Right lobe of liver (tissue), 6 donors: Measurements from ENCODE around the gene TSHZ1. TPM values are rescaled to one million over a fixed set of nuclear protein-coding genes. Genes with fewer than 3 reads are reported as not detected.

Experiments
- ATAC-seq, 4 donors: fragments of 200-7000 bp; cut with Tn5 transposase; one replicate each; pipeline ENCODE4 v1.9.1; 2020; ENCODE audit warnings: mild to moderate bottlenecking in 4 of 4, moderate library complexity in 4 of 4
- DNase-seq, 3 donors: peaks; one replicate each; pipeline ENCODE4 v3.0.0-alpha.2; 2020
- H3K27ac ChIP-seq, 3 donors: fragments of 200-600 bp; one replicate each; pipeline ENCODE4 v1.8.0; 2022
- H3K27me3 ChIP-seq, 2 donors: fragments of 200-600 bp; one replicate each; pipeline ENCODE4 v1.8.0; 2022
- H3K36me3 ChIP-seq, 4 donors: fragments of 200-600 bp; sonication (generic) in 1 of 4; one replicate each; pipeline versions ENCODE4 v1.5.1 to v1.8.0; 2017 to 2022; ENCODE audit warnings: control low read depth in 1 of 4
- H3K4me1 ChIP-seq, 4 donors: fragments of 200-600 bp; sonication (generic) in 1 of 4; one replicate each; pipeline versions ENCODE4 v1.5.1 to v1.8.0; 2017 to 2022; ENCODE audit warnings: control low read depth in 1 of 4
- H3K4me3 ChIP-seq, 3 donors: fragments of 200-600 bp; one replicate each; pipeline ENCODE4 v1.8.0; 2022
- H3K9me3 ChIP-seq, 4 donors: fragments of 200-600 bp; sonication (generic) in 1 of 4; one replicate each; pipeline versions ENCODE4 v1.5.1 to v1.8.0; 2017 to 2022; ENCODE audit warnings: control low read depth in 1 of 4
- POLR2A ChIP-seq: fragments of 450-650 bp; IDR thresholded peaks from one replicate; pipeline ENCODE4 v1.6.1; 2017; ENCODE audit warnings: antibody characterized with exemption, mild to moderate bottlenecking
- WGBS: methylation state at CpG from one replicate; pipeline ENCODE4 v1.1.6; 2018; ENCODE audit warnings: low coverage, low lambda C conversion rate; ENCODE audit not compliant: insufficient coverage; ENCODE audit errors: missing lambda C conversion rate; 5-methylcytosine and 5-hydroxymethylcytosine counted together
- intact Hi-C, 2 donors: fragments of 100-400 bp; cut with DNase I; formaldehyde crosslinking; loops; one replicate each; pipeline versions ENCODE4 v1.11.2 to v1.14.1; 2022
- total RNA-seq, 6 experiments: library from RNA; depleted of rRNA in 2 of 6; stranded (reverse); fragments of >200 nt in 2 of 6; fragmentation: NEBNext Ultra II Directional in 3 of 6; extraction: Animal tissue kit (Norgen Biotek cat#: 25700) in 3 of 6; gene quantifications; one replicate each; pipeline versions ENCODE4 v1.1.0 to v1.2.4, GENCODE V29; 2016 to 2023
- TF ChIP-seq, protein P1 (sequence below), 4 donors: fragments of 200-600 bp in 3 of 4; fragments of 450-650 bp in 1 of 4; IDR thresholded peaks; one replicate each; pipeline versions ENCODE4 v1.5.1 to v1.8.0; 2016 to 2022; ENCODE audit warnings: antibody characterized with exemption in 4 of 4, mild to moderate bottlenecking in 2 of 4
- donor health status: DM: no; HTN: yes; CAD: no.
- donor health status: DM: no; HTN: no; CAD: no.
- donor health status: DM: no; HTN: no; CAD: no.
- donor health status: DM: no; HTN: yes; CAD: no.
- donor health status: DM: no; HTN: yes; CAD: no.

TSHZ1 gene
- total RNA-seq, 6 experiments from 2014 or later = 6.4 to 13.3 (median 9.6) TPM

DNA sequence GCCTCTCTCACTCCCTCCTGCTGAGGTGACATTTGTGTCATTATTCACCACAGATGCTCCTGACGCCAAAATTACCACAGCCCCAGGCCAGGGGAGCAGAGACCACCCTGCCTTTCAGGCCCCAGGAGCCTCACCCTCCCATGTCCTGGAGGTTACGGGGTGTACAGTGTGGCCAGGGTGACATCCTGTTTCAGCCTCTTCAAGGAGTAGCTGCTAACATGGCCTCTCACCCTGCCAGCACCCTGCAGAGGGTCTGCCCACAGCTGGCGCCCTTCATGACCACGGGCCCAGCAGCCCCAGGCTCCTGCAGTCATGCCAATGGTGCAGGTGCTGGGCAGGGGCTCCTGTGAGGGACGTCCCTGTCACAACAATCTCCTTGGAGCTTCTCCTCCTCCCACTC is 124.3 kb downstream of the TSHZ1 start:
- DNase-seq = no peak

DNA sequence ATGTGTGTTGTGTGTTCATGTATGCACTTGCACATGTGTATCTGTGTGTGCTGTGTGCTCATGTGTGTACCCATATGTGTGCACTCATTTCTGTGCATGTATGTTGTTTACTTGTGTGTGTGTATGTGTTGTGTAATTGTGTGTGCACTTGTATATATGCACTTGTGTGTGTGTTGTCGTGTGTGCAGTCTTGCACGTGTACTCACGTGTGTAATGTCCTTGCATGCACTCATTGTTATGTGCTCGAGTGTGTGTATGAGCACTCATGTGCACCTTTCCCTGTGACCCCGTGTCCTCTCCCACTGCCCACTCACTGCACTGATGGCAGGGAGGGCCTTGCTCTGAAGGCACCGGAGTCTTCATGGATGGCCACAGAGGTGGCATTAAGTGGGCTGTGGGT is 124.9 kb downstream of the TSHZ1 start:
- TF ChIP-seq, protein P1, sequence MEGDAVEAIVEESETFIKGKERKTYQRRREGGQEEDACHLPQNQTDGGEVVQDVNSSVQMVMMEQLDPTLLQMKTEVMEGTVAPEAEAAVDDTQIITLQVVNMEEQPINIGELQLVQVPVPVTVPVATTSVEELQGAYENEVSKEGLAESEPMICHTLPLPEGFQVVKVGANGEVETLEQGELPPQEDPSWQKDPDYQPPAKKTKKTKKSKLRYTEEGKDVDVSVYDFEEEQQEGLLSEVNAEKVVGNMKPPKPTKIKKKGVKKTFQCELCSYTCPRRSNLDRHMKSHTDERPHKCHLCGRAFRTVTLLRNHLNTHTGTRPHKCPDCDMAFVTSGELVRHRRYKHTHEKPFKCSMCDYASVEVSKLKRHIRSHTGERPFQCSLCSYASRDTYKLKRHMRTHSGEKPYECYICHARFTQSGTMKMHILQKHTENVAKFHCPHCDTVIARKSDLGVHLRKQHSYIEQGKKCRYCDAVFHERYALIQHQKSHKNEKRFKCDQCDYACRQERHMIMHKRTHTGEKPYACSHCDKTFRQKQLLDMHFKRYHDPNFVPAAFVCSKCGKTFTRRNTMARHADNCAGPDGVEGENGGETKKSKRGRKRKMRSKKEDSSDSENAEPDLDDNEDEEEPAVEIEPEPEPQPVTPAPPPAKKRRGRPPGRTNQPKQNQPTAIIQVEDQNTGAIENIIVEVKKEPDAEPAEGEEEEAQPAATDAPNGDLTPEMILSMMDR (IDR thresholded peaks at IDR 0.05) = no peak
- TF ChIP-seq POLR2A = no peak
- Histone ChIP-seq H3K4me1 (no peaks in the 10 kb centered on the region), H3K27ac (no peak overlapping the region), H3K4me3 (no peak overlapping the region), H3K27me3 (no peaks in the 10 kb centered on the region), H3K9me3 (no peaks in the 10 kb centered on the region), H3K36me3 (no peaks in the 10 kb centered on the region)
- intact Hi-C loops = no loop called here
- WGBS = 100% methylated on average over 1 of the region's 6 CpGs
- no peak for DNase-seq
- no peak for ATAC-seq

More for the DNA sequence above, 124.3 kb downstream of the TSHZ1 start:
- no peak overlapping the region for H3K4me3 ChIP-seq
- peak in 1 of 4 donors; percentile 31 for ATAC-seq
- intact Hi-C loops = no loop called here
- no peaks in the 10 kb centered on the region for H3K36me3 ChIP-seq
- WGBS = 71% methylated on average over 1 of the region's 5 CpGs
- no peaks in the 10 kb centered on the region for H3K4me1 ChIP-seq
- no peaks in the 10 kb centered on the region for H3K9me3 ChIP-seq
- TF ChIP-seq, protein P1 (IDR thresholded peaks at IDR 0.05) = no peak
- TF ChIP-seq POLR2A = no peak
- H3K27me3 ChIP-seq = no peaks in the 10 kb centered on the region
- H3K27ac ChIP-seq = no peak overlapping the region

- ATAC-seq = no peak
- TF ChIP-seq, protein P1 (IDR thresholded peaks at IDR 0.05) = no peak
- no peak for TF ChIP-seq POLR2A
- 70% methylated on average over 3 of the region's 6 CpGs for WGBS
These were observed 126.2 kb downstream of the TSHZ1 start for GRCh38 chr18:75336767-75337166.

GRCh38 chr18:75337348-75337747 is 126.8 kb downstream of the TSHZ1 start:
- H3K9me3 ChIP-seq = no peaks in the 10 kb centered on the region
- DNase-seq (no peak), ATAC-seq (no peak)
- intact Hi-C loops = no loop called here
- H3K27me3 ChIP-seq = no peaks in the 10 kb centered on the region
- H3K4me1 ChIP-seq = no peaks in the 10 kb centered on the region
- no peak overlapping the region for H3K4me3 ChIP-seq
- H3K36me3 ChIP-seq = no peaks in the 10 kb centered on the region
- H3K27ac ChIP-seq = no peak overlapping the region
- WGBS = 86% methylated on average over 7 of the region's 7 CpGs
- TF ChIP-seq POLR2A = no peak
- TF ChIP-seq, protein P1 (IDR thresholded peaks at IDR 0.05) = no peak

More at GRCh38 chr18:75336767-75337166, 126.2 kb downstream of the TSHZ1 start:
- Histone ChIP-seq H3K4me1 (no peaks in the 10 kb centered on the region), H3K27ac (no peak overlapping the region), H3K27me3 (no peaks in the 10 kb centered on the region), H3K4me3 (no peak overlapping the region), H3K36me3 (no peaks in the 10 kb centered on the region), H3K9me3 (no peaks in the 10 kb centered on the region)
- no peak for DNase-seq
- intact Hi-C loops = no loop called here

- no peak overlapping the region for H3K4me3 ChIP-seq
- DNase-seq (no peak), ATAC-seq (no peak)
- H3K4me1 ChIP-seq = no peaks in the 10 kb centered on the region
- no peaks in the 10 kb centered on the region for H3K27me3 ChIP-seq
- no peaks in the 10 kb centered on the region for H3K9me3 ChIP-seq
- no peaks in the 10 kb centered on the region for H3K36me3 ChIP-seq
- no peak overlapping the region for H3K27ac ChIP-seq
- 77% methylated on average over 11 of the region's 13 CpGs for WGBS
- TF ChIP-seq POLR2A = no peak
- TF ChIP-seq, protein P1 (IDR thresholded peaks at IDR 0.05) = no peak
- intact Hi-C loops = no loop called here
These were observed 128.0 kb downstream of the TSHZ1 start for GRCh38 chr18:75338631-75339030.
